NOMO-1 (cell line): ENCODE measurements around the gene OSCAR.

Experiments used
- DNase-seq, 2 experiments: peaks; one replicate each; lab custom pipeline; 2025; ENCODE audit not compliant: unreplicated experiment in 2 of 2; lab: John Stamatoyannopoulos, UW

The OSCAR gene, protein sequence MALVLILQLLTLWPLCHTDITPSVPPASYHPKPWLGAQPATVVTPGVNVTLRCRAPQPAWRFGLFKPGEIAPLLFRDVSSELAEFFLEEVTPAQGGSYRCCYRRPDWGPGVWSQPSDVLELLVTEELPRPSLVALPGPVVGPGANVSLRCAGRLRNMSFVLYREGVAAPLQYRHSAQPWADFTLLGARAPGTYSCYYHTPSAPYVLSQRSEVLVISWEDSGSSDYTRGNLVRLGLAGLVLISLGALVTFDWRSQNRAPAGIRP

DNA sequence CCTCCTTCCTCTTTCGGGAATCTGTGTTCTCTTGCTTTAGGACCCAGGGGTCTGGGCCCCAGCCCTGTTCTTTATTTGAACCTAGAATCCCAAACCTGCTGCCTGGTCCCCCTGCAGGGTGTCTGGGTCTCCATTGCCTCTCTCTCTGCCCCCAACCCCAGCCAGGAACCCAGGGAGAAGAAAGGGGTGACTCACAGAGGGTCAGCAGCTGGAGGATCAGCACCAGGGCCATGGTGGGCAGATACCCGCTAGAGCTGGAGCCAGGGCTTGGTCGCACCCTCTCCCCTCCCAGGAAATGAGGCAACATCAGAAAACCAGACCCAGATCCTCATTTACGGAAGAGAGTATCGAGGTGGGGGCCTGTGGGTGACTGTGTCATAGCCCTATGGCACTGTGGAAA, at the start of gene OSCAR:
Gene OSCAR (minus strand): TSS at position 243 of the 400 bp plus-strand sequence. CDS start 11 bp downstream, at position 232.
- peak; percentile 14 to 19 for DNase-seq

DNA sequence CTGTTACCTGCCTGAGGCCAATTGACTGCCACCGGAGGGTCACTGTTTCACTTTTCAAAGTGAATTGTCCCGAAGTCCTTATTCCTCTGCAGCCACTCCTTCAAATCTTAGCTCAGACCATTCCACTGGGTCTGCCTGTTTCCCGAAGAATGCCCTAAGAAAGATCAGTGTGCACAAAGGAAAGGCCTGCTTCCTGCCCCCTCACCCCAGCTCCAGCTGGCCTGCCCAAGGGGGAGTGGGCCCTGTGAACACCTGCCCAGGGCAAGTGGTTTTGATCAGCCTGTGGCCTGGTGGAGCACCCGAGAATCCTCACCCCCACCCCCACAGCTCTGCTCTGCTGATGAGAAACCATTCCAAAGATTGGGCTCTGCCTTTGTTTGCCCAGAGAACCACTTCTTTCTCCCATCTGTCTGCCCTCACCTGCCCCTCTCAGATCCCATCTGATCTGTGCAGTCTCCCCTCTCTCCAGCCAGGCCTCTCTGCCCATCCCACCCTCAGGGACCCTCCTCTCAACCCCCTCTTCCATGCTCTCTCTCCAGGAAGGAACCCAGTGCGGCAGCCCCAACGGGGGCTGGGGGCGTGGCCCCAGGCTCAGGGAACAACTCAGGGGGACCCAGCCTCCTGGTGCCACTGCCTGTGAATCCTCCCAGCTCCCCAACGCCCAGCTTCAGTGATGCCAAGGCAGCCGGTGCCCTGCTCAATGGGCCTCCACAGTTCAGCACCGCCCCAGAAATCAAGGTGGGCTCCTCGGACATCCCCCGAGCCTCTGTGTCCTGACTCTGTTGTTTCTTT, 48.6 kb upstream of the OSCAR start:
- no peak for DNase-seq

DNA sequence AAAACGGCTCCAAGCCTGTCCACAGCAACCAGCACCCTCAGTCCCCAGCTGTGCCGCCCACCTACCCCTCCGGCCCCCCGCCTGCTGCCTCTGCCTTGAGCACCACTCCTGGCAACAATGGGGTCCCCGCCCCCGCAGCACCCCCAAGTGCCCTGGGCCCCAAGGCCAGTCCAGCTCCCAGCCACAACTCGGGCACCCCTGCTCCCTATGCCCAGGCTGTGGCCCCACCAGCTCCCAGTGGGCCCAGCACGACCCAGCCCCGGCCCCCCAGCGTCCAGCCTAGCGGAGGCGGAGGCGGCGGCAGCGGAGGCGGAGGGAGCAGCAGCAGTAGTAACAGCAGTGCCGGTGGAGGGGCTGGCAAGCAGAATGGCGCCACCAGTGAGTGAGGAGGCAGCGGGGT, 47.6 kb upstream of the OSCAR start:
- no peak for DNase-seq

DNA sequence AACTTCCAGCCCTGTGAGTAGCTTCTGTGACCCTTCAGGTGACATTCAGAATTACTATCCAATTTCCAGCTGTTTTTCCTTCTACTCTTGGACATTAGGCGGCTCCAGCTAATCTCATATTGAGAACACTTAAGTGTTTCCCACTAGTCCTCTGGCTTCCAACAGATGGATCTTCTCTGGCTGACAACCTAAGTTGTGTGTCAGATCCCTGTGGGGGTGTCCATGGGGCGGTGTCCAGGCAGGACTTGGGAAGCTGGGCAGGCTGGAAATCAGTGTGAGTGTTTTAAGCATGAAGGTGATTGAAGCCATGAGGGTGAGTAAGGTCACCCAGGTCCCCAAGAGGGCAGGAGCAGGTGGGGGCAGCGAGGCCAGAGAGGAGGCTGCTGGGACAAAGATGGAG, 47.1 kb upstream of the OSCAR start:
- no peak for DNase-seq

DNA sequence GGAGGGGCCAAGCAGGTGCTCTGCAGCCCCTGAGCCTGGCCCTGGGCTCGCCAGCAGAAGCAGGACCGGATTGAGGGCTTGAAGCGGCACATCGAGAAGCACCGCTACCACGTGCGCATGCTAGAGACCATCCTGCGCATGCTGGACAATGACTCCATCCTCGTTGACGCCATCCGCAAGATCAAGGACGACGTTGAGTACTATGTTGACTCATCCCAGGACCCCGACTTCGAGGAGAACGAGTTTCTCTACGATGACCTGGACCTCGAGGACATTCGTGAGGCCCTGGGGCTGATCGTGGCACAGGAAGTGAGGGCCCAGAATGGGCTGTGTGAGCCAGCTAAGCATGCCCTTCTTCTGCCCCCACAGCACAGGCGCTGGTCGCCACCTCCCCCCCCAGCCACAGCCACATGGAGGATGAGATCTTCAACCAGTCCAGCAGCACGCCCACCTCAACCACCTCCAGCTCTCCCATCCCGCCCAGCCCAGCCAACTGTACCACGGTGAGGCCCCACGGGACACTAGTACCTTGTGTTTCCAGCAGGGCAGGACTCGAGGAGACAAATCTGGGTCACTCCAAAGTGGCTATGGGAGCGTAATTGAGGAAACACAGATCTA, 45.0 kb upstream of the OSCAR start:
- DNase-seq, result no peak

DNA sequence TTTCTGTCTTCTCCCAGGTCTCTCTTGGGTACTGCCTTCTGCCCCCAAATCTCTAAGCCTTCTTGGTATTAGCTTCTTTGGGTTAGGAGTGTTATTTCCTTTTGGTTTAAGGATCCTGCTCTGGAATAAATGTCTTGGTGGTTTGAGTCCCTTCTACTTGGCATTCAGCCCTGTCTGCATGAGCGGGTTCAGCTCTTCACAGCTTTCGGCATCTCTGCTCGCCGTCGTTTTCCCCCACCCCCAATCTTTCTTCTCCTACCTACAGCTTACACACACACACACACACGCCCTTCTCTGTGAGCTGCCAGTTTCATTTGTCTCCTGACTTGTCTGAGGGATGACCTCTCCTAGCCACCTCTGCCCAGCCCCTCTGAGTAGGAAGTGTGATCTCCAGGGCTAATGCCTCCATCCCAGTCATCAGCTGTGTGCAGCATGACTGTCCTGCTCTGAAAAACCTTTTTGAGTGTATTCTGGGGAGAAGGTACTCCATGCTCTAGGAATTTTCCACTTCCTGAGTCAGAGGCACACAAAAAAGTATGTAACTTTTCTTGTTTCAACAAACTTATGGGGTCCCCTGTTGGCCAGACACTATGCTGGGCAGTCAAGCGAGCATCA, 41.7 kb upstream of the OSCAR start:
- no peak for DNase-seq

DNA sequence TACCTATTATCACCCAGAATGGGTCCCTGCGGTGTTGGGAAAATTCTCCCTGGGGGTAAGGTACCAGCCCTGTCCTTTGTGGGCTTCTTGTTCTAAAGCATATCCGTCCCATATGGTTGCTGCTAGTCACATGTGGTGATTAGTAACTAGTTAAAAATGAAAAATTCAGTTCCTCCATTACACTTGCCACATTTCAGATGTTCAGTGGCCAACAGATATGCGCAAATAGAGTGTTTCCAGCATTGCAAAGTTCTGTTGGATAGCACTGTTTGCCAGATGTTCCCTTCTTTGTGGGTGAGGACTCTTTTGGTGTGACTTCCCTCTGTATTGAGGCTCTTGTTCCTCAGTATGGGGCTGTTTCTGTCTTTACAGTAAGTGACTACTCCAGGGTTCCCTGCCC, 40.8 kb upstream of the OSCAR start:
- no peak for DNase-seq

DNA sequence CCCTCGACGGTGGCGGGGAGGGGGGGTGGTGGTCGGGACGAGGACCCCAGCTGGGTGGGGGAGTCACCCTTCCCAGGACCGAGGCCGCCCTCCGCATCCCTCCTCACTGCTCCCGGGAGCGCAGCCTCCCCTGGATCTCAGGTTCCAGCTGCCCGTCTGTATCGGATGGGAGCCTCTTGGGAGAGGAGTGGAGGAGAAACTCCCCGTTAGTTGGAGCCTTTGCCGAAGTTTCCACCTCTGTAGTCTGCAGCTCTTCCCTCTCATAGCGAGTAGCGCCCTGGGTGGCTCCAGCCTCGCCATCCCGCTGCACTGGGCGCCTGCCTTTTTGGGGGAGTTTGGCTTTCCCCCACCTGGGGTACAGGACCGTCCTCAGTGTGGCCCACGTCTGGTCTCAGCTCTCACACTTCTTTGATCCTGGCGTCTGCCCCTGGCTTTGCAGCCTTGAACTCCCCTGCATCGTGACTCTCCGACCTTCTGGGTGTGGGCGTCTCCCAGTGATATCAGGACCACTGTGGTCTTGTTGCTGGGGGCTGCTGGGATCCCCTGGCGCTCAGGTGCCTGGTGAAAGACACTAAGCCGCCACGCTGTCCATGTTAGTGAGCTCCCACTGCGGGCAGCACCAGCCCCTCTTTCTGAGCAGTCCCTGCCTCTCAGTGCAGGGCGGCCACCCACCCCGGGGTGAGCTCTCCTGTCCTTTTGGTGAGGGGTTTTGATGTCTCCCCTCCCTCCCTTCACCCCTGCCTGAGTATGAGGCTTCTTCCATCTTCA, 38.1 kb upstream of the OSCAR start:
- peak in 1 of 2 experiments; percentile 2 for DNase-seq

DNA sequence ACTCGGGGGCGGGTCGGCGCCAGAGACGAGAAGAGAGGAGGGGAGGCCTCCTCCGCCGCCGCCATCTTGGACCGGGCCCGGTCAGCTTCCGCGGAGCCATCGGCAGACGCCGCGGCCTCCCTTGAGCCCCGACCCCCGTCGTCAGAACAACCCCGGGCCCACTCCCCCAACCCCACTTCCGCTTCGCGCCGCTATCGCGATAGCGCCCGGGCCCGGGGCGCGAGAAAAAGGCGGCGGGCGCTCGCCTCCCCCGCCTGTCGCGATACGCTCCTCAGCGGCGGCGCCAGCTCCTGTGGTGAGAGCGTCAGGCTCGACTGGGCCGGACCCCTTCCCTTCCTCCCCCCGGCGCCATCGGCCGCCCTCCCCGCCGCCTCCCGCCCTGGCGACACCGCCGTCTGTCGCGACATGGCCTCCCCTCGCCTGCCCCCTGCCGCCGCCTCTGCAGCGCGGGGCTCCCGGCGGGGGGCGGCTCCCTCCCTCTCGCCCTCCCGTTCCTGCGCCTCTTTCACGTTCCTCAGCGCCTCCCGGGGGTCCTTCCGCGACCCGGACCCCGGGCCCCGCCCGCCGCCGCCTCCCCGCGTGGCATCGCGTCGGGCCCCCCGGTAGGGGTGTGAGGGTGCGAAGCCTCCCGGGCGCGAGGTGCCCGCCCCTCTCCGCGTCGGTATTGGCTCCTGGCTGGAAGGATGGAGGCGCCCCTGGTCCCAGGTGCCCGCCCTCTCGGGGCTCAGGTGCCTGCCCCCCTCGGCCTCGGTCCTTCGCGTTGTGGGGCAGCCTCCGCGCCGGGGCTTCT, 37.3 kb upstream of the OSCAR start, which contains the start of gene CNOT3:
Gene CNOT3 (plus strand): TSS at position 64 of the 790 bp plus-strand sequence. CDS start 5,217 bp downstream, outside the sequence.
- no peak for DNase-seq

DNA sequence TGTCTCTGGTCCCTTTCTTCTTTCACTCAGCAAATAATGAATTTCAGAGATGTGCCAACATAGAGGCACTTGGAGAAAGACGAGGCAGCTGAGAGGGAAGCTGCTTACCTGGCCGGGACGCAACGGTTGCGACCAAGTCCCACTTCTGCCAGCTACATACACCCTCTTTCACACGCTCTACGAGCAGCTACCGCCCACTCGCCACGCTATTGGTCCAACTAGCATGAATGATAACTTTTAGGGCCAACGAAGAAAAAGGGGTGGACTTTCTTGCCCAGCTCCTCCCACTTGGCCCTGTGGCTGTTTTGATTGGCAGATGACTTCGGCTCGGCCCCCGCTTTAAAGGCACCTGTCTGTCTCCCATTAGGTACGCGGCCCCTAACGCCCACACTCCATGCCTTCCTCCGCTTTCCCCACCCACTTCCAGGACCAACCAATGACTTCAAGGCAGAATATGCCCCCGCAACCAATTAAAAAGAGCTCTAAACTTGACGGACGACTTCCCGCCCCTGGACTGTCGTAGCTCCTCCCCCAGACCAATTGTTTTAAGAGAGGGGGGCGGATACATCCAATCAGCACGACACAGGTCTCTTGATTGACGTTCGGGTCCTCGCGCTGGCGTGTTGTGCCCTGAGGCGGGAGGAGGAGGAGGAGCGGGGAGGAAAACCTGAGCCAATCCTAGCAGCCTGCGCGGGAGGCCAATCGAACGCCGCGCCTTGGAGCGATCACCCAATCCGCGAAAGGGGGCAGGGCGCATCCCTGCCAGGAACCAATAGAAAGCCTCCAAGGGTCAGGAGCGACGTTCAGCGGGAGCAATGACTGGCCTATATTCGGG, 36.5 kb upstream of the OSCAR start:
- DNase-seq, result peak; percentile 100

DNA sequence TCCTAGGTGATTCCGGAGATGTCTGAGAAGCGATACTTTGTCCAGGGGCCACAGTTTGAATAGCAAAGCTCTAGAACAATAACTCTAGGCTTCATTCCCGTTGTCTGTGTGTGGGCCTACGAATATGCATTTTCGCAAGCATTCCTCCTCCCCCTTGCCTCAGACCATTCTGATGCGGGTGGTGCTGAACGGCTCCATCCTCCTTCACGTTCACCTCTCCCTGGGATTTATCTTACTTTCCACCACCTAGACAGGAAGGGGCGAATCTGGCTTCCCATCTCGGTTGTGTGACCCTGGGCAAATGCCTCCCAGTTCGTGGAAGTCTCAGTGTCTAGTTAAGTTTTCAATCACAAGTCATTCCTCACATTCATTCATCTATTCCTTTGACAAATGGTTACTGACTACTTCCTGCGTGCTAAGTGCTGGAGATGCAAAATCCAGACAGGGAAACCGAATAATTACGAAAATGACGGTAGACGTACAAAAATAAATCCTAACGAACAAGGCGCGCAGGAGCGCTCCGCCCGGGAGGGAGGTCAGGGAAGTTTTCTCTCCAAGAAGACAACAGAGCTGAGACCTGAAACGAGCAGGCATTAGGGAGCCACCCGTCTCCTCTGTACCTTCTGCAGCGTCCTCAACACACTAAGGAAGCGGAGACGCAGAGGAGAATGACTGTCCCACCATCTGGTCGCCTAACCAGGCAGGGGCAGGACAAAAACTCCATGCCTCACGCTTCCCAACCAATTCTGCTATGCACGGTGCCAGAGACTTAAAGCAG, 35.7 kb upstream of the OSCAR start:
- DNase-seq, result no peak

DNA sequence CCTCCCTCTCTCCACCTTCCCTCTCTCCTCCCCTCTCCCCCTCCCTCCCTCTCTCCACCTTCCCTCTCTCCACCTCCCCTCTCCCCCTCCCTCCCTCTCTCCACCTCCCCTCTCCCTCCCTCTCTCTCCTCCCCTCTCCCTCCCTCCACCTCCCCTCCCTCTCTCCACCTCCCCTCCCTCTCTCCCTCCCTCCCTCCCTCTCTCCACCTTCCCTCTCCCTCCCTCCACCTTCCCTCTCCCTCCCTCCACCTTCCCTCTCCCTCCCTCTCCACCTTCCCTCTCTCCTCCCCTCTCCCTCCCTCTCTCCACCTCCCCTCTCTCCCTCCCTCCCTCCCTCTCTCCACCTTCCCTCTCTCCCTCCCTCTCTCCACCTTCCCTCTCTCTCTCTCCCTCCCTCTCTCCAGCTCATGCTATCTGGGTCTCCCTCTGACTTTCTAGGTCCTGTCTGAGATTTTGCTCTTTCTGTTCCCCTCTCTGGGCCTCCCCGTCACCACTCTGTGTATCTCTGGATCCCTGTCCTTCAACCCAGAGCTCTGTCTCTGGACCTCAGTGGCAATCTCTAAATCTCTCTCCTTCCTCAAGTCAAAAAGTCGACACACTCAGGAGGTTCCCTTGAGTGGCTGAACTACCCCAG, 33.5 kb upstream of the OSCAR start:
- no peak for DNase-seq

DNA sequence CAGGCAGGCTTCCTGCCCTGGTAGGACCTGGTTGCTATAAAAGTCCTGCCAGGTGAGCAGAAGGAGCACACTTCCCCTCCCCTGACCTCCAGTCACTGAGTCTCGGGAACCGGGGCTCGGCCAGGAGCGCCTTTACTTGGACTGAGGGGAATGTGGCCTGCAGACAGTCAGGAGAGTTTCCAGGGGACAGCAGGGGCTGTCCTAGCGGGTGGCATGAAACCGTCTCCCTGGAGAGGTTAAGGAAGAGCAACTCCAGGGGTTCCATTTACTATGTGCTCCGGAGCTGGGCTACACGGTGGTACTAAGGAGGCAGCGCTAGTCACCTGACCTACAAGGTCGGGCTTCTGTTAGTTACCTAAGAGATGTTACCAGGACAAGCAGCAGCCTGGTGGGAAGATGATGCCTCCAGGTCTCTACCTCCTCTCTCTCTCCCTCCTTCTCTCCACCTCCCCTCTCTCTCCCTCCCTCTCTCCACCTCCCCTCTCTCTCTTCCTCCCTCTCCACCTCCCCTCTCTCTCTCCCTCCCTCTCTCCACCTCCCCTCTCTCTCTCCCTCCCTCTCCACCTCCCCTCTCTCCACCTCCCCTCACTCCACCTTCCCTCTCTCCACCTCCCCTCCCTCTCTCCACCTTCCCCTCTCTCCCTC, 32.8 kb upstream of the OSCAR start:
- peak in 1 of 2 experiments; percentile 53 for DNase-seq

DNA sequence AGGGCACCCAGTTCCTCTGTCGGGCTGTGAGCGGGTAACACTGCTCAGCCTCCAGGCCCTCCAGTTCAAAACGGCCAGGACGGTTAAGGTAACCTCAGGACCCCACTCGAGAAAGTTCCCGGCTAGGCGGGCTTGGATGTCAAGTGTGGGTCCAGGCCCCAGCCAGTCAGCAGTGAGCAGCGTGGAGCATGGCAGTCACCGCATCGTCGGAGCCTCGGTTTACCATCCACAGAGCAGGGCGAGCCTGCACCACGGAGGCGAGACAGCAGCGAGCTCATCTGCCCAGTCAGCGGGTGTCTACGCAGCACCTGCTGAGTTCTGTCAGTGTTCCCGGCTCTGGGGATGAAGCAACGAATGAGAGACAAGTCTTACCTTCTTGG, 29.0 kb upstream of the OSCAR start:
- DNase-seq, result no peak

DNA sequence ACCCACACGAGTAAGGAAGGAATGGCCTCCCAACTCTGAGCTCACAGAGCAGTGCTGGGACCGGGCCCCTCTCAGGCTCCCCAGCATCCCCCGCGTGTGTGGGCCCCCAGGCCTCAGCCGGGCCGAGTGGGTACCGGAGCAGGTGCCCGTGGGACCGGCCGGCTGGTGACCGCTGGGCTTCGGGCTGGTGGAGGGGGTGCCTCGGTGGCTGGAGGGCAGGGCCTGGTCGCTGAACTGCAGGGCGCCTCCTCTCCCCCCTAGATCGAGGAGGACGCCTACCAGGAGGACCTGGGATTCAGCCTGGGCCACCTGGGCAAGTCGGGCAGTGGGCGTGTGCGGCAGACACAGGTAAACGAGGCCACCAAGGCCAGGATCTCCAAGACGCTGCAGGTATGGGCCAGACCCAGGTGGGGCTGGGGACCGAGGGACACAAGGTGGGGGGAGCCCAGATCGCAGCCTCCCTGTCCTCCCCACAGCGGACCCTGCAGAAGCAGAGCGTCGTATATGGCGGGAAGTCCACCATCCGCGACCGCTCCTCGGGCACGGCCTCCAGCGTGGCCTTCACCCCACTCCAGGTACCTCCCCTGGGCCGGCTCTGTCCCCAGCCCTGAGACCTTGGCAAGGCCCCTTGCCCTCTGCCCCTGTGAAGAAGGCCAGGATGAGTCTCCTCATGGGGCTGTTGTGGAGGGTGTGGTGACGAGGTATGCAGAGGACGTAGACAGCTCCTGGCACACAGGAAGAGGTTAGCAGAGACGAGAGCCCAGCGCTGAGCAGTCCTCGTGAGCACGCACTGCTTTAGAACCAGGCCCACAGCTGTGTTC, 28.4 kb upstream of the OSCAR start:
- DNase-seq, result no peak

DNA sequence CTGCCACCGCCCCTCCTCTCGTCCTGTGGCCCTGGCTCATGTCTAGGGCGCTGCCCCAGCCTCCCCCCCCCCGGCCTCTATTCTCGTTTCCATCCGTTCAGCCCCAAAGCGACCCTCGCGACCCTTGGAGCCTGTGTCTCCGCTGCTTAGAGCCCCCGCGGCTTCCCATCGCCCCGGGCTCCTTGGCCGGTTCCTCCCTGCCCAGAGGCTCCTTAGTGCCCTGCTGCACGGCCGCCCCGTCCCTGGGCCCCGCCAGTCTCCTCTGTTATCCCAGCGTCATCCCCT, 27.8 kb upstream of the OSCAR start:
- no peak for DNase-seq
